Suprapubic skin (tissue), 4 donors: ENCODE results near the gene DNAH9. TPM values are rescaled to one million over a fixed set of nuclear protein-coding genes. Genes with fewer than 3 reads are reported as not detected.

ENCODE experiments used
- DNase-seq, 2 donors: peaks; one replicate each; pipeline ENCODE4 v3.0.0-alpha.2; 2019; ENCODE audit warnings: low spot score in 2 of 2
- H3K27ac ChIP-seq: fragments of 200-600 bp; sonication (generic); one replicate; pipeline ENCODE4 v1.5.1; 2019
- H3K27me3 ChIP-seq: fragments of 200-600 bp; sonication (generic); one replicate; pipeline ENCODE4 v1.5.1; 2019
- H3K36me3 ChIP-seq: fragments of 200-600 bp; sonication (generic); one replicate; pipeline ENCODE4 v1.5.1; 2019
- H3K4me1 ChIP-seq: fragments of 200-600 bp; sonication (generic); one replicate; pipeline ENCODE4 v1.5.1; 2019
- H3K4me3 ChIP-seq: fragments of 200-600 bp; sonication (generic); one replicate; pipeline ENCODE4 v1.5.1; 2019; ENCODE audit warnings: mild to moderate bottlenecking
- H3K9me3 ChIP-seq: fragments of 200-600 bp; sonication (generic); one replicate; pipeline ENCODE4 v1.5.1; 2019
- CTCF ChIP-seq, 2 donors: fragments of 200-600 bp in 1 of 2; fragments of 450-650 bp in 1 of 2; sonication (generic) in 1 of 2; IDR thresholded peaks; one replicate each; pipeline ENCODE4 v1.5.1; 2016 to 2019; ENCODE audit warnings: antibody characterized with exemption in 2 of 2, mild to moderate bottlenecking in 1 of 2, moderate library complexity in 1 of 2
- EP300 ChIP-seq: sonication (generic); formaldehyde crosslinking; IDR thresholded peaks from one replicate; pipeline ENCODE4 v1.6.1; 2017; ENCODE audit warnings: antibody characterized with exemption
- POLR2A ChIP-seq, 2 donors: fragments of 450-650 bp; IDR thresholded peaks; one replicate each; pipeline ENCODE4 v1.6.1; 2017; ENCODE audit warnings: antibody characterized with exemption in 2 of 2, mild to moderate bottlenecking in 2 of 2, moderate library complexity in 2 of 2
- POLR2AphosphoS5 ChIP-seq, 3 donors: sonication (generic); formaldehyde crosslinking; IDR thresholded peaks; one replicate each; pipeline ENCODE4 v1.6.1; 2017; ENCODE audit warnings: antibody characterized with exemption in 3 of 3
- WGBS: methylation state at CpG from one replicate; pipeline ENCODE4 v1.1.5; 2018; 5-methylcytosine and 5-hydroxymethylcytosine counted together
- total RNA-seq, 4 donors: library from RNA; depleted of rRNA; stranded (reverse); fragments of >200 nt; gene quantifications; one replicate each; pipeline ENCODE4 v1.1.0, GENCODE V29; 2016

The DNAH9 gene
- total RNA-seq, 4 donors from 2014 or later: 3.0 to 14.2 (median 4.1) TPM

GRCh38 chr17:11869680-11870394 lies 271.6 kb downstream of the DNAH9 start:
- no peaks in the 10 kb centered on the region for H3K27me3 ChIP-seq
- no peak for DNase-seq
- H3K4me3 ChIP-seq: no peak overlapping the region
- H3K36me3 ChIP-seq: no peaks in the 10 kb centered on the region
- no peaks in the 10 kb centered on the region for H3K4me1 ChIP-seq
- H3K9me3 ChIP-seq: no peaks in the 10 kb centered on the region
- WGBS: 82% methylated on average over 8 of the region's 8 CpGs
- TF ChIP-seq CTCF (IDR thresholded peaks at IDR 0.05) (no peak), POLR2A (IDR thresholded peaks at IDR 0.05) (no peak)
- H3K27ac ChIP-seq: no peak overlapping the region

GRCh38 chr17:11871773-11872172 lies 273.5 kb downstream of the DNAH9 start:
- H3K36me3 ChIP-seq: no peaks in the 10 kb centered on the region
- H3K27me3 ChIP-seq: no peaks in the 10 kb centered on the region
- no peak overlapping the region for H3K27ac ChIP-seq
- 76% methylated on average over 10 of the region's 10 CpGs for WGBS
- H3K4me3 ChIP-seq: no peak overlapping the region
- no peak for DNase-seq
- no peaks in the 10 kb centered on the region for H3K9me3 ChIP-seq
- no peak for TF ChIP-seq POLR2A (IDR thresholded peaks at IDR 0.05)
- no peak for TF ChIP-seq POLR2AphosphoS5 (IDR thresholded peaks at IDR 0.05)
- no peak for TF ChIP-seq EP300
- no peak for TF ChIP-seq CTCF (IDR thresholded peaks at IDR 0.05)
- no peaks in the 10 kb centered on the region for H3K4me1 ChIP-seq

- H3K9me3 ChIP-seq: no peaks in the 10 kb centered on the region
- H3K4me1 ChIP-seq: no peaks in the 10 kb centered on the region
- no peak overlapping the region for H3K4me3 ChIP-seq
- DNase-seq: no peak
- H3K27ac ChIP-seq: no peak overlapping the region
- TF ChIP-seq CTCF (IDR thresholded peaks at IDR 0.05) (no peak), POLR2A (IDR thresholded peaks at IDR 0.05) (no peak), EP300 (no peak), POLR2AphosphoS5 (IDR thresholded peaks at IDR 0.05) (no peak)
- no peaks in the 10 kb centered on the region for H3K27me3 ChIP-seq
- WGBS: 74% methylated on average over 6 of the region's 7 CpGs
- no peaks in the 10 kb centered on the region for H3K36me3 ChIP-seq
Observed at GRCh38 chr17:11874756-11875155, 276.5 kb downstream of the DNAH9 start.

- Histone ChIP-seq H3K27me3 (no peaks in the 10 kb centered on the region), H3K27ac (no peak overlapping the region), H3K9me3 (no peaks in the 10 kb centered on the region), H3K4me3 (no peak overlapping the region), H3K4me1 (no peaks in the 10 kb centered on the region), H3K36me3 (no peaks in the 10 kb centered on the region)
- 38% methylated on average over 5 of the region's 5 CpGs for WGBS
- DNase-seq: no peak
- TF ChIP-seq CTCF (IDR thresholded peaks at IDR 0.05) (peak in 1 of 2 donors; percentile 9), POLR2A (IDR thresholded peaks at IDR 0.05) (no peak)
Observed at GRCh38 chr17:11880714-11881113, 282.4 kb downstream of the DNAH9 start.

GRCh38 chr17:11882716-11883115 lies 284.4 kb downstream of the DNAH9 start:
- Histone ChIP-seq H3K27me3 (no peaks in the 10 kb centered on the region), H3K4me1 (no peaks in the 10 kb centered on the region), H3K36me3 (no peaks in the 10 kb centered on the region), H3K27ac (no peak overlapping the region), H3K4me3 (no peak overlapping the region), H3K9me3 (no peaks in the 10 kb centered on the region)
- 39% methylated on average over 3 of the region's 3 CpGs for whole genome bisulfite sequencing
- DNase-seq: no peak
- TF ChIP-seq CTCF (IDR thresholded peaks at IDR 0.05) (no peak), EP300 (no peak), POLR2AphosphoS5 (IDR thresholded peaks at IDR 0.05) (no peak), POLR2A (IDR thresholded peaks at IDR 0.05) (no peak)
